C4-2B (cell line): ENCODE measurements around the gene IQCK.
"Not testable (repeated sequence)": the region's sequence is repeated elsewhere in the genome, so short reads cannot be mapped to it uniquely, and the experiment has no call there.

Experiments used
- H3K27ac ChIP-seq: fragments of 450-650 bp; 2 replicates; pipeline ENCODE4 v1.5.1; 2017
- CTCF ChIP-seq: fragments of 450-650 bp; conservative IDR thresholded peaks from 2 replicates; pipeline ENCODE4 v1.5.1; 2017; ENCODE audit warnings: mild to moderate bottlenecking
- ZFX ChIP-seq: fragments of 450-650 bp; IDR thresholded peaks from 2 replicates; pipeline ENCODE4 v1.6.1; 2017

Gene IQCK

GRCh38 chr16:19717741-19718623 is at the start of gene IQCK, which contains the start of gene KNOP1:
IQCK (plus strand) TSS chr16:19718271; CDS start chr16:19718307, 36 bp downstream.
KNOP1 (minus strand) TSS chr16:19718227; CDS start chr16:19715035, 3,192 bp downstream.
- H3K27ac ChIP-seq: peak within 1 kb of the TSS; percentile 85
- TF ChIP-seq ZFX (peak; percentile 48; the same call in 1 of the 2 replicates), CTCF (no peak)

GRCh38 chr16:19672378-19672777 is 45.7 kb upstream of the IQCK start:
- TF ChIP-seq ZFX (no peak), CTCF (no peak)
- H3K27ac ChIP-seq: no peak overlapping the region

GRCh38 chr16:19674485-19674884 is 43.6 kb upstream of the IQCK start:
- TF ChIP-seq ZFX: no peak
- TF ChIP-seq CTCF: no peak
- H3K27ac ChIP-seq: no peak overlapping the region

GRCh38 chr16:19677402-19677801 is 40.7 kb upstream of the IQCK start:
- TF ChIP-seq ZFX (no peak), CTCF (no peak)
- H3K27ac ChIP-seq: no peak overlapping the region

- no peak for TF ChIP-seq CTCF
- no peak for TF ChIP-seq ZFX
- H3K27ac ChIP-seq: no peak overlapping the region
These were observed 39.3 kb upstream of the IQCK start for GRCh38 chr16:19678804-19679203.

GRCh38 chr16:19679281-19679680 is 38.8 kb upstream of the IQCK start:
- not testable (repeated sequence) for H3K27ac ChIP-seq

GRCh38 chr16:19680881-19681340 is 37.2 kb upstream of the IQCK start:
- H3K27ac ChIP-seq: 0 out of 2 replicates have a peak overlapping the region, but pooled peaks have one; percentile 0
- no peak; the same call in 1 of the 2 replicates for TF ChIP-seq CTCF
- TF ChIP-seq ZFX: no peak

- no peak overlapping the region for H3K27ac ChIP-seq
- TF ChIP-seq CTCF (no peak), ZFX (no peak)
These were observed 36.4 kb upstream of the IQCK start for GRCh38 chr16:19681637-19682036.
